AG10803 (cell line): Measurements from ENCODE around the gene GIT2.

Experiments used
- DNase-seq: peaks from one replicate; pipeline ENCODE4 v3.0.0; 2010; ENCODE audit warnings: low read depth
- H3K4me3 ChIP-seq: 2 replicates; pipeline ENCODE4 v1.5.1; 2011; ENCODE audit warnings: mild to moderate bottlenecking, low read length, control low read depth
- CTCF ChIP-seq: conservative IDR thresholded peaks from 2 replicates; pipeline ENCODE4 v1.5.1; 2011; ENCODE audit warnings: mild to moderate bottlenecking, low read length, control low read depth, inconsistent platforms

Gene GIT2

GRCh38 chr12:109888179-109889020, 107.8 kb downstream of the GIT2 start:
- TF ChIP-seq CTCF, result peak; percentile 40
- peak; percentile 97 for DNase-seq
- H3K4me3 ChIP-seq, result no peak overlapping the region

GRCh38 chr12:109885616-109886015, 110.6 kb downstream of the GIT2 start:
- no peak for DNase-seq
- H3K4me3 ChIP-seq, result no peak overlapping the region
- no peak for TF ChIP-seq CTCF

- TF ChIP-seq CTCF, result no peak
- DNase-seq, result no peak
- H3K4me3 ChIP-seq, result no peak overlapping the region
Measured at GRCh38 chr12:109883461-109883860, 112.7 kb downstream of the GIT2 start.

GRCh38 chr12:109881752-109882151, 114.4 kb downstream of the GIT2 start:
- DNase-seq, result no peak
- no peak overlapping the region for H3K4me3 ChIP-seq
- TF ChIP-seq CTCF, result no peak

GRCh38 chr12:109880938-109881337, 115.2 kb downstream of the GIT2 start:
- TF ChIP-seq CTCF, result no peak
- DNase-seq, result no peak
- H3K4me3 ChIP-seq, result peak overlapping the region; percentile 69

- TF ChIP-seq CTCF, result no peak
- peak within 1 kb of the TSS; percentile 91 for H3K4me3 ChIP-seq
- DNase-seq, result peak; percentile 73
Measured at GRCh38 chr12:109880043-109880931, 115.9 kb downstream of the GIT2 start, which contains the start of gene GLTP. TSS of gene GLTP (minus strand) at chr12:109880541. CDS start at chr12:109880374, 167 bp downstream.
